IMR-90 (cell line): ENCODE results near the gene EHMT1. TPM values are rescaled to one million over a fixed set of nuclear protein-coding genes. Genes with fewer than 3 reads are reported as not detected.

Experiments used
- ATAC-seq: fragments of 200-7000 bp; cut with Tn5 transposase; 2 replicates; pipeline ENCODE4 v1.9.1; 2020; ENCODE audit warnings: low read depth, mild to moderate bottlenecking, moderate library complexity
- BruUV-seq: library from RNA; stranded (reverse); fragments of 400-500 nt; replicated peaks from 2 replicates; lab custom pipeline; 2021; lab: Mats Ljungman, UMichigan
- CTCF ChIA-PET: fragments of 300-600 bp; formaldehyde crosslinking; extraction: SDS; loops from one replicate; lab custom pipeline; 2021; ENCODE audit warnings: antibody characterized with exemption; lab: Yijun Ruan, JAX
- POLR2A ChIA-PET: fragments of 300-600 bp; sonication (Branson Sonifier 250); formaldehyde crosslinking; loops from one replicate; lab custom pipeline; 2022; ENCODE audit warnings: antibody characterized with exemption; ENCODE audit not compliant: unreplicated experiment; lab: Charles Lee
- DNase-seq: peaks from one replicate; pipeline ENCODE4 v3.0.0; 2013
- H2AFZ ChIP-seq: replicated peaks from 2 replicates; pipeline ENCODE3; 2013; ENCODE audit warnings: low read length, mild to moderate bottlenecking; ENCODE audit not compliant: poor library complexity
- H2AK5ac ChIP-seq: 2 replicates; pipeline ENCODE4 v1.6.1; 2013; ENCODE audit warnings: low read depth, low read length, inconsistent platforms
- H2AK9ac ChIP-seq: replicated peaks from 2 replicates; pipeline ENCODE3; 2013; ENCODE audit warnings: mild to moderate bottlenecking, low read depth, low read length, moderate library complexity; ENCODE audit not compliant: poor library complexity
- H2BK120ac ChIP-seq: 2 replicates; pipeline ENCODE4 v1.6.1; 2013; ENCODE audit warnings: low read depth, low read length, inconsistent platforms
- H2BK15ac ChIP-seq: 3 replicates; pipeline ENCODE4 v1.6.1; 2013; ENCODE audit warnings: low read depth, low read length, inconsistent platforms
- H2BK20ac ChIP-seq: 2 replicates; pipeline ENCODE4 v1.6.1; 2013; ENCODE audit warnings: low read depth, mild to moderate bottlenecking, inconsistent platforms, low read length, moderate library complexity
- H2BK5ac ChIP-seq: 2 replicates; pipeline ENCODE4 v1.6.1; 2013; ENCODE audit warnings: mild to moderate bottlenecking, low read depth, low read length, inconsistent platforms; ENCODE audit not compliant: poor library complexity, severe bottlenecking
- H3K14ac ChIP-seq: replicated peaks from 2 replicates; pipeline ENCODE4 v1.6.1; 2013; ENCODE audit warnings: low read depth, low read length, inconsistent platforms
- H3K18ac ChIP-seq: 2 replicates; pipeline ENCODE4 v1.6.1; 2013; ENCODE audit warnings: low read depth, low read length, control low read depth
- H3K23ac ChIP-seq: 2 replicates; pipeline ENCODE4 v1.6.1; 2013; ENCODE audit warnings: low read depth, low read length, inconsistent platforms
- H3K27ac ChIP-seq: 2 replicates; pipeline ENCODE4 v1.5.1; 2013; ENCODE audit warnings: mild to moderate bottlenecking, control low read depth, low read length; ENCODE audit not compliant: insufficient read depth
- H3K27me3 ChIP-seq: 2 replicates; pipeline ENCODE4 v1.6.1; 2013; ENCODE audit warnings: low read length; ENCODE audit not compliant: control insufficient read depth, insufficient read depth
- H3K36me3 ChIP-seq: 2 replicates; pipeline ENCODE4 v1.6.1; 2013; ENCODE audit warnings: low read length, mixed read lengths; ENCODE audit not compliant: control insufficient read depth, insufficient read depth
- H3K4ac ChIP-seq: 2 replicates; pipeline ENCODE4 v1.6.1; 2013; ENCODE audit warnings: low read depth, low read length, inconsistent platforms
- H3K4me1 ChIP-seq: 2 replicates; pipeline ENCODE4 v1.6.1; 2013; ENCODE audit warnings: low read length, mixed read lengths; ENCODE audit not compliant: control insufficient read depth, insufficient read depth
- H3K4me2 ChIP-seq: 2 replicates; pipeline ENCODE4 v1.6.1; 2013; ENCODE audit warnings: low read depth, mild to moderate bottlenecking, control low read depth, low read length, moderate library complexity
- H3K4me3 ChIP-seq: 2 replicates; pipeline ENCODE4 v1.5.1; 2013; ENCODE audit warnings: low read depth, mild to moderate bottlenecking, control low read depth, low read length, moderate library complexity; ENCODE audit not compliant: insufficient read depth
- H3K56ac ChIP-seq: 2 replicates; pipeline ENCODE4 v1.6.1; 2013; ENCODE audit warnings: low read length, inconsistent platforms; ENCODE audit not compliant: insufficient read depth; ENCODE audit errors: extremely low read depth
- H3K79me1 ChIP-seq, 2 experiments: 2 replicates each; pipeline ENCODE4 v1.6.1; 2013; ENCODE audit warnings: low read length in 2 of 2, inconsistent platforms in 1 of 2, low read depth in 1 of 2
- H3K9ac ChIP-seq: 2 replicates; pipeline ENCODE4 v1.6.1; 2013; ENCODE audit warnings: low read depth, low read length, control low read depth
- H3K9me1 ChIP-seq: 2 replicates; pipeline ENCODE4 v1.6.1; 2013; ENCODE audit warnings: low read length, inconsistent platforms; ENCODE audit not compliant: insufficient read depth
- H3K9me3 ChIP-seq: 2 replicates; pipeline ENCODE4 v1.6.1; 2013; ENCODE audit warnings: low read length; ENCODE audit not compliant: control insufficient read depth, insufficient read depth
- H4K20me1 ChIP-seq: 2 replicates; pipeline ENCODE4 v1.6.1; 2013; ENCODE audit warnings: low read length, inconsistent platforms; ENCODE audit not compliant: insufficient read depth
- H4K5ac ChIP-seq: 2 replicates; pipeline ENCODE4 v1.6.1; 2013; ENCODE audit warnings: mild to moderate bottlenecking, low read depth, low read length, control low read depth
- H4K8ac ChIP-seq, 2 experiments: 2 replicates each; pipeline ENCODE4 v1.6.1; 2013; ENCODE audit warnings: low read depth in 2 of 2, low read length in 2 of 2, control low read depth in 1 of 2, inconsistent platforms in 1 of 2
- H4K91ac ChIP-seq: 2 replicates; pipeline ENCODE4 v1.6.1; 2013; ENCODE audit warnings: low read depth, low read length, inconsistent platforms; ENCODE audit not compliant: insufficient read depth
- BHLHE40 ChIP-seq: fragments of 150-350 bp; IDR thresholded peaks from 2 replicates; pipeline ENCODE4 v1.6.1; 2016; ENCODE audit warnings: mild to moderate bottlenecking, low read depth, low read length
- CEBPB ChIP-seq: IDR thresholded peaks from 2 replicates; pipeline ENCODE4 v1.6.1; 2012; ENCODE audit warnings: low read depth, low read length, improper control_type of control experiment
- CHD1 ChIP-seq: IDR thresholded peaks from 2 replicates; pipeline ENCODE4 v1.6.1; 2012; ENCODE audit warnings: low read depth, low read length, improper control_type of control experiment
- CTCF ChIP-seq: conservative IDR thresholded peaks from 2 replicates; pipeline ENCODE4 v1.5.1; 2012; ENCODE audit warnings: mild to moderate bottlenecking, low read depth, low read length, improper control_type of control experiment
- ELK1 ChIP-seq: fragments of 150-350 bp; IDR thresholded peaks from 2 replicates; pipeline ENCODE4 v1.6.1; 2016; ENCODE audit warnings: low read depth, mild to moderate bottlenecking, low read length, moderate library complexity, borderline replicate concordance
- FOS ChIP-seq: fragments of 150-350 bp; IDR thresholded peaks from 2 replicates; pipeline ENCODE4 v1.6.1; 2016; ENCODE audit warnings: low read depth, low read length
- MAFK ChIP-seq: IDR thresholded peaks from 2 replicates; pipeline ENCODE4 v1.6.1; 2012; ENCODE audit warnings: low read depth, low read length, improper control_type of control experiment
- MAZ ChIP-seq: IDR thresholded peaks from 2 replicates; pipeline ENCODE4 v1.6.1; 2012; ENCODE audit warnings: low read depth, mild to moderate bottlenecking, low read length, improper control_type of control experiment, moderate library complexity, borderline replicate concordance
- MXI1 ChIP-seq: IDR thresholded peaks from 2 replicates; pipeline ENCODE4 v1.6.1; 2012; ENCODE audit warnings: low read depth, mild to moderate bottlenecking, low read length, moderate library complexity, borderline replicate concordance
- NFE2L2 ChIP-seq: fragments of 150-350 bp; IDR thresholded peaks from 2 replicates; pipeline ENCODE4 v1.6.1; 2016; ENCODE audit warnings: low read depth, mild to moderate bottlenecking, low read length
- POLR2A ChIP-seq: IDR thresholded peaks from 2 replicates; pipeline ENCODE4 v1.6.1; 2012; ENCODE audit warnings: mild to moderate bottlenecking, low read depth, low read length
- RAD21 ChIP-seq: IDR thresholded peaks from 2 replicates; pipeline ENCODE4 v1.6.1; 2012; ENCODE audit warnings: low read length, improper control_type of control experiment
- RCOR1 ChIP-seq: IDR thresholded peaks from 2 replicates; pipeline ENCODE4 v1.6.1; 2012; ENCODE audit warnings: mild to moderate bottlenecking, low read length, improper control_type of control experiment; ENCODE audit not compliant: insufficient replicate concordance
- RFX5 ChIP-seq: IDR thresholded peaks from 2 replicates; pipeline ENCODE4 v1.8.0; 2012; ENCODE audit warnings: low read depth, mild to moderate bottlenecking, low read length, moderate library complexity
- SMC3 ChIP-seq: fragments of 150-350 bp; IDR thresholded peaks from 2 replicates; pipeline ENCODE4 v1.6.1; 2016; ENCODE audit warnings: low read depth, mild to moderate bottlenecking, antibody characterized with exemption, low read length, moderate library complexity
- USF2 ChIP-seq: fragments of 150-350 bp; IDR thresholded peaks from 2 replicates; pipeline ENCODE4 v1.6.1; 2017; ENCODE audit warnings: mild to moderate bottlenecking, antibody characterized with exemption, low read length, low read depth
- WGBS, 2 experiments: methylation state at CpG; one replicate each; pipeline versions ENCODE4 v1.1.5 to v1.1.7; 2013; ENCODE audit warnings: missing lambda C conversion rate in 2 of 2; ENCODE audit not compliant: insufficient read length in 1 of 2; ENCODE audit errors: extremely low coverage in 2 of 2; 5-methylcytosine and 5-hydroxymethylcytosine counted together
- dilution Hi-C: fragments of 300-500 bp; cut with HindIII; formaldehyde crosslinking; loops from one replicate; pipeline ENCODE4 v1.14.3; 2018; ENCODE audit warnings: low sequenced_read_pairs; ENCODE audit not compliant: unreplicated experiment
- in situ Hi-C: fragments of 300-500 bp; cut with MboI; formaldehyde crosslinking; loops from 3 replicates; pipeline ENCODE4 v1.14.3; 2019; ENCODE audit warnings: low sequenced_read_pairs, inconsistent platforms, mixed read lengths
- intact Hi-C: fragments of 100-400 bp; cut with micrococcal nuclease; formaldehyde crosslinking; loops from 2 replicates; pipeline ENCODE4 v1.10.0; 2022
- polyA plus RNA-seq, 3 experiments: library from polyadenylated mRNA; depleted of rRNA; stranded (reverse); fragments of >200 nt; gene quantifications; 2 replicates each; pipeline ENCODE4 v1.2.3, GENCODE V29; 2012; ENCODE audit warnings: low replicate concordance in 1 of 3
- total RNA-seq: library from RNA; depleted of rRNA; stranded (reverse); fragments of >200 nt; gene quantifications from 2 replicates; pipeline ENCODE4 v1.2.3, GENCODE V29; 2012

EHMT1 gene
- total and polyA plus RNA-seq, 2 of the 4 experiments (the other 2 are of a cell fraction) = 32.8 to 35.1 TPM

GRCh38 chr9:137658781-137659180 is 40.0 kb downstream of the EHMT1 start:
- H4K5ac ChIP-seq = no peak overlapping the region
- WGBS, 2 experiments = no CpG with 5 or more reads among the region's 2 CpGs
- H3K4me2 ChIP-seq = no peak overlapping the region
- ChIA-PET CTCF (interaction anchor here (0.6 to 1.0 kb wide), 2 partner anchors 16 to 38 kb away, joined by 3 to 5 read pairs; no protein-coding TSS in a partner anchor), POLR2A (no interaction called here)
- peaks cover 17% of the 10 kb centered on the region; the same call in 1 of the 2 replicates for H3K9me1 ChIP-seq
- H3K27me3 ChIP-seq = no peaks in the 10 kb centered on the region
- no peak overlapping the region for H2BK5ac ChIP-seq
- no peak overlapping the region for H2AK5ac ChIP-seq
- no peaks in the 10 kb centered on the region for H3K9me3 ChIP-seq
- no peak overlapping the region for H4K91ac ChIP-seq
- H3K4me3 ChIP-seq = no peak overlapping the region
- no peaks in the 10 kb centered on the region for H3K4me1 ChIP-seq
- no peak overlapping the region for H2AFZ ChIP-seq
- ATAC-seq (no peak), DNase-seq (no peak)
- no peak for TF ChIP-seq RAD21
- no peak for TF ChIP-seq RCOR1
- TF ChIP-seq POLR2A = no peak
- TF ChIP-seq CHD1 = no peak
- TF ChIP-seq CEBPB = no peak
- no peak for TF ChIP-seq MAZ
- no peak for TF ChIP-seq ELK1
- TF ChIP-seq SMC3 = no peak
- TF ChIP-seq USF2 = no peak
- TF ChIP-seq NFE2L2 = no peak
- TF ChIP-seq BHLHE40 = no peak
- no peak for TF ChIP-seq FOS
- TF ChIP-seq MAFK = no peak
- no peak for TF ChIP-seq MXI1
- no peak for TF ChIP-seq RFX5
- TF ChIP-seq CTCF = no peak
- H3K23ac ChIP-seq = no peak overlapping the region
- no peak overlapping the region for H3K9ac ChIP-seq
- no peak overlapping the region for H2AK9ac ChIP-seq
- H2BK15ac ChIP-seq = no peak overlapping the region
- H3K36me3 ChIP-seq = peaks cover 3% of the 10 kb centered on the region
- no peak overlapping the region for H3K27ac ChIP-seq
- no peak overlapping the region for H3K4ac ChIP-seq
- H4K20me1 ChIP-seq = peaks cover 53% of the 10 kb centered on the region
- no peak overlapping the region for H3K56ac ChIP-seq
- H2BK20ac ChIP-seq = no peak overlapping the region
- dilution Hi-C loops (no loop called here), intact Hi-C loops (no loop called here), in situ Hi-C loops (no loop called here)
- BruUV-seq = no TSS peak
- peaks cover 32 to 74% of the 10 kb centered on the region in 2 experiments for H3K79me1 ChIP-seq
- H3K18ac ChIP-seq = no peak overlapping the region
- H4K8ac ChIP-seq = no peak overlapping the region
- H2BK120ac ChIP-seq = no peak overlapping the region
- no peak overlapping the region for H3K14ac ChIP-seq
